Measurements from ENCODE around the gene HEPACAM2.

DNA sequence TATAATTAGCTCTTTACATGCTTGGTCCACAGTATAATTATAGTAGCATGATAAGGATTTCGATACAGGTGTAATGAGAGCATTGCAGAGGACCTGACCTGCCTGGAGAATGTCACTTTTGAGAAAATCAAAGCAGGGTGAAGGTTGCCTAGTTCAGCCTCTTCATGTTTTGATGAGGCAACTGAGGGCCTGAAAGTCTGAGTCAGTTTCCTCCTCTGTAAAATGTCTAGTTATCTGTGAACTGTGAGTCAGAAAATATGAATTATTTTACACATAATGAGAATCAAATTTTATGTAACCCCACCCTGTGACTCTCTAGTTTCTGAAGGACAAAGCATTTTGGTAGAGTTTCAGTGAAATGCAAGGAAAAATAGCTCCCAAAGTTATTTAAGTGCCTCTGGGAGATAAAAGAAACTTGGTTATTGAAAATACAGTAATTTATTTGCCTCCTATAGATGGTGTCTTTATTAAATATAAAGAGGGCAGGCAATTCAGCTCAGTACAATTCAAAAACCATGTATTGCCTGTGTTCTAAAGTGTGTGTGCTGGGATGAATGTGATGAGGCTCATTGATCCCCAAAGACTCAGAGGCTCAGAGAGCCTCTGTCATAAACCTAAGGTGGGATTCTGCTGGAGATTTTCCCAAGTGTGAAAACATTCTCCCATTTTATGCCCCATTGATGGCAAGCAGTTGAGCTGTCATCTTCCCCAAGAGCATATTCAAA, 40.8 kb downstream of the HEPACAM2 start:
- TF ChIP-seq, protein P1, sequence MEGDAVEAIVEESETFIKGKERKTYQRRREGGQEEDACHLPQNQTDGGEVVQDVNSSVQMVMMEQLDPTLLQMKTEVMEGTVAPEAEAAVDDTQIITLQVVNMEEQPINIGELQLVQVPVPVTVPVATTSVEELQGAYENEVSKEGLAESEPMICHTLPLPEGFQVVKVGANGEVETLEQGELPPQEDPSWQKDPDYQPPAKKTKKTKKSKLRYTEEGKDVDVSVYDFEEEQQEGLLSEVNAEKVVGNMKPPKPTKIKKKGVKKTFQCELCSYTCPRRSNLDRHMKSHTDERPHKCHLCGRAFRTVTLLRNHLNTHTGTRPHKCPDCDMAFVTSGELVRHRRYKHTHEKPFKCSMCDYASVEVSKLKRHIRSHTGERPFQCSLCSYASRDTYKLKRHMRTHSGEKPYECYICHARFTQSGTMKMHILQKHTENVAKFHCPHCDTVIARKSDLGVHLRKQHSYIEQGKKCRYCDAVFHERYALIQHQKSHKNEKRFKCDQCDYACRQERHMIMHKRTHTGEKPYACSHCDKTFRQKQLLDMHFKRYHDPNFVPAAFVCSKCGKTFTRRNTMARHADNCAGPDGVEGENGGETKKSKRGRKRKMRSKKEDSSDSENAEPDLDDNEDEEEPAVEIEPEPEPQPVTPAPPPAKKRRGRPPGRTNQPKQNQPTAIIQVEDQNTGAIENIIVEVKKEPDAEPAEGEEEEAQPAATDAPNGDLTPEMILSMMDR (conservative IDR thresholded peaks at IDR 0.05 in 1 of 2, IDR thresholded peaks at IDR 0.05 in 1 of 2; ENCODE audit: extremely low read depth in 1 of 2, insufficient read depth in 1 of 2, low read depth in 1 of 2, low read length in 2 of 2): no peak
- no peak for TF ChIP-seq EZH2 (IDR thresholded peaks at IDR 0.05; ENCODE audit: borderline replicate concordance, low read length)

Data from mammary epithelial cell (primary cell).